GM19468 (cell line): ENCODE measurements around the gene VDAC1.

Experiments used
- ATAC-seq: cut with Tn5 transposase; IDR thresholded peaks from one replicate; pipeline ENCODE4 v1.9.1; 2021; ENCODE audit warnings: mild to moderate bottlenecking, moderate library complexity, moderate number of reproducible peaks; ENCODE audit not compliant: unreplicated experiment; ENCODE audit errors: extremely low read depth

The VDAC1 gene

DNA sequence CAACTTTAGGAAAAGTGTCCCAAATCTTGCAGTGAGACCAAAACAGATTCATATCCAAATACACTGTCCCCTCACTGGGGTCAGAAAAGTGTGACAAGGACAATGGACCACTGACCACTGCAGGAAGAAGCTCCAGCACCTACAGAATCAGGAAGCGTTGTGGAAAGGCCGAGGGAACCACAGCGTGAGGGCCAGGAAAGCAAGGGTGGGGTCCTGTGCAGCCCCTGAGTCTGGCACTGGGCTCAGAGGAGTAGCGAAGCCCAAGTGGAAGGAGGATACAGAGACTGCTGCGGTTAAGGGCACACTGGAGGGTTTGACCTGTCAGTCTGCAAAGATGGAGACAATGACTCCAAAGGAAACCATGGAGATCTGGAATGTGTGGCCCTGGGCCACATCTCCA is 73.2 kb downstream of the VDAC1 start:
- ATAC-seq, result no peak

DNA sequence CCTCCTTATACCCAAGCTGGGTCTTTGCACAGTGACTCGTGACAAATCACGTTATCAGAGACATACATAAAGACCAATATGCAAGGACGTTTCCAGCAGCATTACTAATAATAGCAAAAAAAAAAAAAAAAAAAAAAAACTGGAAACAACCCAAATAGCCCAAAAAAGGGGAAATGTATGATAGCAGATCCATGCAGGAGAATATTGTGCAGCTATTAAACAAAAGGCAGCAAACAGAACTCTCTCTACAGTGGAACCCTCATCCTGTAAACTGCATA is 74.0 kb downstream of the VDAC1 start:
- ATAC-seq, result no peak

DNA sequence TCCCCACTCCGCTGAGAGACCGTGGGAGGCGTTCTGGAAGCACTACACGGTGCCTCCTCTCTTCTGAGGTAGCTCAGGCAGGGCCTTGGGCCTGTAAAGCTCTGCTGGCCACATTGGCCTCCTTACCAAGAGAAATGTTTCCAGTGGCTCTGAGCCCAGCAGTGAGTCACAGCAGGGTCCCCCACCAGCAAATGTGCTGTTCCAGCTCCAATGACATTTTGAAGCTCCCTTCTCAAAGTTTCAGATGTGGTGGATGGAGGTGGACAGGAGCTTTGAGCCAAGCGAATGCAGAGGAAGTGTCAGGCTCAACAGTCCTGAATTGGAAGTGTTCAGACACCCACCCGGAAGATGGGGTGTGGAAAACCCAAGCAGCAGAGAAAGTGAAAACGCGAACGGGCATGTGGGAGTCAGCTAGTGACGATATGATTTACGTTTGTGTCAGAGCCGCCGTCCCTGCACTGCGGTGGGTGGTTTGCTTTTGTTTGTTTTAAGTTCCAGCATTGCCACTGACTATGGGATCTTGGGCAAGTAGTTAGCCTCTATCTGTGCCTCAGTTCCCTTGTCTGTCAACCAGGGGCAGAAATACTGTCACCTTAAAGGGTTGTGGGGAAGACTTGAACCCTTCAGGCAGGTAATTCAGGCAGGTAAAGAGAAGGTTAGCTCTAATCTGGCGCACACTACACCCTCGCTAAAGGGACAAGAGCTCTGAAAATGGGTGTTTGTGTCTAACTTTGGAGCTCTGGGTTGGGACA is 74.5 kb downstream of the VDAC1 start:
- ATAC-seq, result no peak

- no peak for ATAC-seq
These were observed 76.0 kb downstream of the VDAC1 start for GRCh38 chr5:133928587-133929393.

- ATAC-seq, result no peak
These were observed 77.2 kb downstream of the VDAC1 start for GRCh38 chr5:133927300-133928180.

DNA sequence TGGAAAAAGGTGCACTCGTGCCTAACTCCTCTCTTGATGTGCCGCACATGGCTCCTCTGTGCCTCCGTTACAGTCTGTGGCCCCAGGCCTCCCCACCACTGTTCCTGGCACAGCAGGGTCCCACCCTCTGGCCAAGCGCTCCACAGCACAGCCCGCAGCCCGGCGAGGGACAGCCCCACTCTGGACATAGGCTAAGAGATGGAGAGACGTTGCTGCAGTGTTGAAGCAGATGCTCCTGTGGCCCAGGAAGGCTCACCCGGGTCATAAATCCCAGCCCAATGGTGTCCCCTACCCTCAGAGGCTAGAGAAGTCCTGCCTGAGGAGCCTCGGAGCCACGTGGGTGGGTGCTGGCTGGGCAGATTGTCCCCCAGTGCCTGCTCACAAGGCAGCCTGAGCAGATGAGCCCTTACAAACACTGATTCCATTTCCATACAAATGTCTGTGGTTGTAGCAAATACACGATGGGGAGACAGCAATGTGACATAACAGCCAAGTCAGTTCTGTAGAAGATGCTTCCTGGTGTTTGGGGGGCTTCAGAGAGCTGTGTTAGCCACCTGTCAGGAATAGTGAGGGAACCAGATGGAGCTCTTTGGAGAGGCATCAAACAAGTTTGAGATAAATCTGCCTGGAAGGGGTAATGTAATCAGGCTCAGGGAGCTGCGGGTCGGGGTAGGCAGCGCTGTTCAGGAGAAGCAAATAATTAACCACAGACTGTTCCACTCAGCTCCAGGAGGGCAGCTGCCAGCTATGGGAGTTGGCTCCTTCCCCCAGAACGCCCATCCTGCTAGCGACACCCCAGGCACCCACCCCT is 78.1 kb downstream of the VDAC1 start:
- no peak for ATAC-seq

- ATAC-seq, result no peak
These were observed 78.8 kb downstream of the VDAC1 start for GRCh38 chr5:133925866-133926488.

DNA sequence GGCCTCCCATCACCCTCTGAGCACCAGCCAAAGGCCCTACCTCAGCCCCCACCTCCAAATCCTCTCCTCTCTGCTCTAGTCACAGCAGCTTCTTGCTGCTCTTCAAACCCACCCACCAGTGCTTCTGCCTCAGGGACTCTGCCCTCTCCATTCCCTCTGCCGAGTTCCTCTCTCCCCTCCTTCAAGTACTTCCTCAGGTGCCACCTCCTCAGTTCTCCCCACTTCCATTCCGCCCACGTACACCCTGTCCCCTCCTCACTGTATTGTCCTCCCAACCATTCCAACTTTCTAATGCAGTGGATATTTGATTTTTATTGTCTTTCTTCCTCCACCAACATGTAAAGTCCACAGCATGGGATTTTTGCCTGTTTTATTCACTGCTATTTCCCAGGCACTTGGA is 79.5 kb downstream of the VDAC1 start:
- no peak for ATAC-seq

DNA sequence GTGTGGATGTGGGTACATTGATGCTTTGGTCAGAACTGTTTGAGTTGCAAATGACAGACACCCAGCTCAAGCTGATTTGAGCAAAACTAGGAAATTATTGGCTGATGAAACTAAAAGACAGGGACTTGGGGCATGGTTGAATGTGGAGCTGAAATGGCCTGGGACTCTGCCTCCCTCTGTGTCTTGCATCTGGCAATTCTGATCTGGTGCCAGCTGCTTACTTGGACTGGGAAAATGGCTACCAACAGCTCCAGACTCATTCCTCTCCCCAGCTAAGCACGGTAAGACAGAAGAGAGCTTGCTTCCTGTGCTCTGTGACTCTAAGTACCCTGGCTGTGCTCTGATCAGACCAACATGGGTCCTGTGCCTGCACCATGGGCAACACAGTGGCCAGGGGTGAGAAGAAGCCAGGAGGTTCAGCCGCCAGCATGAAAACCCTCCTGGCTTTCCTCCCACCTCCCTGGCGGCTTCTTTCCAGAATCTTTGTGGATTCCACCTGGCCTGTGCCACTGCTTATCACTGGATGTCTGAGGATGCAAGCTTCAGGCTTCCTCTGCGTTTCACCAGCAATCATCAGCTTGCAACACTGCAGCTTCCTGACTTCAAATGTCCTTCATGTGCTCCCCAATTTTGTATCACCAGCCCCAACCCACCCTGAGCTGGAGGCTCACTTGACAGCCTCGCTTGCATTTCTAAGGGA is 80.4 kb downstream of the VDAC1 start:
- no peak for ATAC-seq

GRCh38 chr5:133921979-133922378 is 82.8 kb downstream of the VDAC1 start:
- no peak for ATAC-seq
